Loucy (cell line): ENCODE data around the gene FAU.

Experiments
- H2AFZ ChIP-seq: fragments of 200-600 bp; sonication (generic); 2 replicates; pipeline ENCODE4 v1.6.0; 2016; ENCODE audit warnings: antibody characterized with exemption, mild to moderate bottlenecking, low read length, moderate library complexity
- H3F3A ChIP-seq: fragments of 200-600 bp; 2 replicates; pipeline ENCODE4 v1.6.0; 2016; ENCODE audit warnings: antibody characterized with exemption, low read depth, mild to moderate bottlenecking
- H3K27me3 ChIP-seq: fragments of 200-600 bp; sonication (generic); 2 replicates; pipeline ENCODE4 v1.6.1; 2014; ENCODE audit warnings: low read length, mild to moderate bottlenecking; ENCODE audit not compliant: insufficient read depth, poor library complexity, severe bottlenecking
- H3K36me3 ChIP-seq: fragments of 200-600 bp; sonication (generic); 2 replicates; pipeline ENCODE4 v1.6.1; 2016; ENCODE audit warnings: low read length; ENCODE audit not compliant: insufficient read depth
- H3K4me1 ChIP-seq: fragments of 200-600 bp; sonication (generic); 2 replicates; pipeline ENCODE4 v1.5.1; 2014; ENCODE audit warnings: low read length, mild to moderate bottlenecking; ENCODE audit not compliant: insufficient read depth, poor library complexity, severe bottlenecking
- H3K4me2 ChIP-seq: fragments of 200-600 bp; sonication (generic); 2 replicates; pipeline ENCODE4 v1.6.0; 2014; ENCODE audit warnings: antibody characterized with exemption, low read length, low read depth, mild to moderate bottlenecking; ENCODE audit not compliant: poor library complexity, severe bottlenecking
- H3K4me3 ChIP-seq: fragments of 200-600 bp; sonication (generic); 2 replicates; pipeline ENCODE4 v1.5.1; 2014; ENCODE audit warnings: low read length, mild to moderate bottlenecking, mixed read lengths; ENCODE audit not compliant: poor library complexity, severe bottlenecking
- H3K79me2 ChIP-seq: fragments of 200-600 bp; sonication (generic); 2 replicates; pipeline ENCODE4 v1.6.1; 2014; ENCODE audit warnings: low read length; ENCODE audit not compliant: insufficient read depth
- H3K9ac ChIP-seq: fragments of 200-600 bp; sonication (generic); 2 replicates; pipeline ENCODE4 v1.6.0; 2014; ENCODE audit warnings: mild to moderate bottlenecking, low read depth, low read length, moderate library complexity; ENCODE audit not compliant: poor library complexity, severe bottlenecking
- H3K9me2 ChIP-seq: fragments of 200-600 bp; sonication (generic); replicated peaks from 2 replicates; pipeline ENCODE4 v1.6.1; 2016; ENCODE audit warnings: low read depth, low read length, mixed read lengths
- H3K9me3 ChIP-seq: fragments of 200-600 bp; sonication (generic); 2 replicates; pipeline ENCODE4 v1.6.1; 2014; ENCODE audit warnings: mild to moderate bottlenecking, antibody characterized with exemption, low read length, low read depth; ENCODE audit not compliant: insufficient read depth
- H4K20me1 ChIP-seq: fragments of 200-600 bp; sonication (generic); 2 replicates; pipeline ENCODE4 v1.6.0; 2014; ENCODE audit warnings: antibody characterized with exemption, low read length, mild to moderate bottlenecking; ENCODE audit not compliant: insufficient read depth, poor library complexity, severe bottlenecking
- CTCF ChIP-seq: fragments of 200-600 bp; sonication (generic); conservative IDR thresholded peaks from 2 replicates; pipeline ENCODE4 v1.5.1; 2014; ENCODE audit warnings: mild to moderate bottlenecking, antibody characterized with exemption, low read length
- EZH2phosphoT487 ChIP-seq: fragments of 200-600 bp; IDR thresholded peaks from 2 replicates; pipeline ENCODE4 v1.6.1; 2018; ENCODE audit warnings: antibody characterized with exemption, mild to moderate bottlenecking, moderate library complexity, borderline replicate concordance

FAU gene

GRCh38 chr11:65096926-65097325 is 25.0 kb downstream of the FAU start:
- H3K4me1 ChIP-seq: peaks cover 20% of the 10 kb centered on the region
- no peaks in the 10 kb centered on the region for H3K9me2 ChIP-seq
- H3K4me3 ChIP-seq: peak overlapping the region; percentile 96
- no peaks in the 10 kb centered on the region for H3K36me3 ChIP-seq
- peak overlapping the region; percentile 87 for H3K9ac ChIP-seq
- H3F3A ChIP-seq: no peaks in the 10 kb centered on the region
- peaks cover 14% of the 10 kb centered on the region for H4K20me1 ChIP-seq
- H3K4me2 ChIP-seq: peak overlapping the region; percentile 97
- no peaks in the 10 kb centered on the region for H3K9me3 ChIP-seq
- H2AFZ ChIP-seq: no peak overlapping the region
- peaks cover 39% of the 10 kb centered on the region for H3K79me2 ChIP-seq
- H3K27me3 ChIP-seq: no peaks in the 10 kb centered on the region
- TF ChIP-seq EZH2phosphoT487: no peak
- TF ChIP-seq CTCF: no peak

DNA sequence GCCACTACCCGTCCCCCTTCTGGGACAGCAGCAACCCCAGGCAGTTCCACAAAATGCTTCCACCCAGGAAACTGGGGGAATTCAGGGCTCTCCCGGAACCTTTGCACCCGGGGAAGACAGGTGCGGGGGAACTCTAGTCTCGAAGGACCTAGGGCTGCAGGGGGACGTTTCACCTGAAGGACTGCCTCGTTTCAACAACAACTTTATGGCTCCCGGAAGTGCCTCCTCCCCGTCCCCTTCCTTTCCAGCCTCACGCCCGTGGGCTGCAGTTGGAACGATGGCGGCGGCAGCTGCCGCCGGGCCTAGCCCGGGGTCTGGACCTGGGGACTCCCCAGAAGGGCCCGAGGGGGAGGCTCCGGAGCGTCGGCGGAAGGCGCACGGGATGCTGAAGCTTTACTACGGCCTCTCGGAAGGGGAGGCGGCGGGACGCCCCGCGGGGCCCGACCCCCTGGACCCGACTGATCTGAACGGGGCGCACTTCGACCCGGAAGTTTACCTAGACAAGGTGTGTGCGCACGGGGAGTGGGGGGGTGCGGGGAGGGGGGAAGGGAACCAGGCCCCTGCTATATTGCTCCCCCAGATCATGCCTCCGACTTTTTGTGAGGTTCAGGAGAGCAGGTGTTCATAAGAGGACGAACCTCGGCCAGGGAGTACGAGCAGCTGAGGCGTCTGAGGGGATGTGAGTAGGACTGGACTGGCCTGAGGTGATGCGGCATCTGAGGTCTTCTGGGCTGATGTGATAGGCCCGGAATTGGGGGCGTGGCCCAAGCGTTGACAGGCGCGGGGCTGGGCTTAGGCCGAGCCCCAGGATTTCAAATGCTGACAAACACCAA is 25.7 kb downstream of the FAU start, which contains the start of gene VPS51:
TSS of gene VPS51 (plus strand) at position 241 of the 833 bp plus-strand sequence. CDS start at position 278, 37 bp downstream.
- Histone ChIP-seq H3K4me2 (peak within 1 kb of the TSS; percentile 97), H3K79me2 (peaks cover 38% of the 10 kb centered on the region), H3K4me3 (peak within 1 kb of the TSS; percentile 96), H3F3A (no peaks in the 10 kb centered on the region), H3K9me2 (no peaks in the 10 kb centered on the region), H3K9ac (peak within 1 kb of the TSS; percentile 87), H2AFZ (peak within 1 kb of the TSS; percentile 92), H4K20me1 (peaks cover 14% of the 10 kb centered on the region), H3K27me3 (no peaks in the 10 kb centered on the region), H3K4me1 (peaks cover 20% of the 10 kb centered on the region), H3K36me3 (no peaks in the 10 kb centered on the region), H3K9me3 (no peaks in the 10 kb centered on the region)
- TF ChIP-seq CTCF: no peak
- TF ChIP-seq EZH2phosphoT487: no peak

DNA sequence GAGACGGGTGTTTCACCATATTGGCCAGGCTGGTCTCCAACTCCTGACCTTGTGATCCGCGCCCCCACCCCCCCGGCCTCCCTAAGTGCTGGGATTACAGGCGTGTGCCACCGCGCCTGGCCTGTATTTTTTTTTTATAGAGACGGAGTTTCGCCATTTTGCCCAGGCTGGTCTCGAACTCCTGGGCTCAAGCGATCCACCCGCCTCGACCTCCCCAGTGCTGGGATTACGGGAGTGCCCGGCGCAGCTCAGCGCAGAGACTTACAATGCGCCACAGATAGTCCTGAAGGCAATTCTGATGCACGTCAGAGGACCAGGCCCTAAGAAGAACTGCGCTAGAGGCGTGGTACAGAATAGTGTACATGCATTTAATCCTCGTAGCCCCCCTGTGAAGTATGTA is 26.5 kb downstream of the FAU start:
- H3K79me2 ChIP-seq: peaks cover 32% of the 10 kb centered on the region
- no peaks in the 10 kb centered on the region for H3K36me3 ChIP-seq
- no peaks in the 10 kb centered on the region for H3K9me2 ChIP-seq
- H3K9ac ChIP-seq: no peak overlapping the region
- no peaks in the 10 kb centered on the region for H3F3A ChIP-seq
- no peaks in the 10 kb centered on the region for H3K9me3 ChIP-seq
- peak overlapping the region; percentile 25 for H3K4me2 ChIP-seq
- peak overlapping the region; percentile 96 for H3K4me3 ChIP-seq
- H2AFZ ChIP-seq: peak overlapping the region; percentile 92
- H3K27me3 ChIP-seq: no peaks in the 10 kb centered on the region
- H3K4me1 ChIP-seq: peaks cover 20% of the 10 kb centered on the region
- TF ChIP-seq EZH2phosphoT487: no peak
- no peak for TF ChIP-seq CTCF
- H4K20me1 ChIP-seq: peaks cover 14% of the 10 kb centered on the region
